SJCRH30 (cell line): ENCODE results near the gene CAMTA1. TPM values are rescaled to one million over a fixed set of nuclear protein-coding genes. Genes with fewer than 3 reads are reported as not detected.
"Not testable (repeated sequence)": the region's sequence is repeated elsewhere in the genome, so short reads cannot be mapped to it uniquely, and the experiment has no call there.

ENCODE experiments used
- DNase-seq, 2 experiments: peaks; one replicate each; pipeline ENCODE4 v3.0.0-alpha.2; 2015 to 2020
- H3K27ac ChIP-seq: fragments of 250-450 bp; sonication (Bioruptor Pico); 2 replicates; pipeline ENCODE4 v1.5.1; 2020; ENCODE audit warnings: mild to moderate bottlenecking, moderate library complexity
- H3K27me3 ChIP-seq: fragments of 250-450 bp; sonication (Bioruptor Pico); 2 replicates; pipeline ENCODE4 v1.5.1; 2020; ENCODE audit warnings: mild to moderate bottlenecking, moderate library complexity
- H3K36me3 ChIP-seq: fragments of 250-450 bp; sonication (Bioruptor Pico); 2 replicates; pipeline ENCODE4 v1.5.1; 2020; ENCODE audit warnings: mild to moderate bottlenecking, moderate library complexity
- H3K4me1 ChIP-seq: fragments of 250-450 bp; sonication (Bioruptor Pico); 2 replicates; pipeline ENCODE4 v1.5.1; 2020; ENCODE audit warnings: mild to moderate bottlenecking, moderate library complexity
- H3K4me3 ChIP-seq: fragments of 250-450 bp; sonication (Bioruptor Pico); 2 replicates; pipeline ENCODE4 v1.5.1; 2020; ENCODE audit warnings: mild to moderate bottlenecking, moderate library complexity
- H3K9me3 ChIP-seq: fragments of 250-450 bp; sonication (Bioruptor Pico); replicated peaks from 2 replicates; pipeline ENCODE4 v1.5.1; 2020; ENCODE audit warnings: mild to moderate bottlenecking, moderate library complexity
- total RNA-seq: library from RNA; depleted of rRNA; stranded (reverse); fragments of >200 nt; shearing (Covaris generic); gene quantifications from 2 replicates; pipeline ENCODE4 v1.2.3, GENCODE V29; 2014

CAMTA1 gene
- total RNA-seq, 1 experiment from 2014 or later = 153 TPM

DNA sequence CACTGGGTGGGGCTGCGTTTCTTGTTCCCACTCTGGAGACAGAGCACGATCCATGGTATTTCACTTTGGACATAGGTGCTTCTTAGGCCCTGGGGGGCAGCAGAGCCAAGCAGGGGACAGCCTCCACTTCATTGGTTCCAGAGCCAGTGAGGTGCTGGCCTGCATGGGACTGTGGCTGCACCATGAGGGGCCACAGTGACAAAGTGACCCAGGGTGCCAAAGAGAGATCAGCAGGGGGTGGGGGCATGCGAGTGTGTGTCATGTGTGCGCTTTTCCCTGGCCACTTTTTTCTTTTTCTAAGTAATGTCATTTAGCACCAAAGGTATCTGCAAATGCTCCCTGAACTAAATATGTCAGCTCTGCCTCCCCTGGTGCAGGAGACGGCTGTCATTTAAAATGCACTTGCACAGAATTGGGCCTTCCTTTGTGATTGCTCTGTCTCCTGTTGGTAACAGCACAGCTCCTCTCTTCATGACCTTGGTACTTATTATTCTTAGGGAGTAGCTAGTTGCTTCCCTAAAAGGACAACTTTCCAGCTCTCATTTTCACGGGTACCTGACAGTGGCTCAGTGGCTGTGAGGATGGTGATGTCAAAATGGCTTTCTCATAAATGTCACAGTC, 910.4 kb downstream of the CAMTA1 start:
- Histone ChIP-seq H3K9me3 (no peaks in the 10 kb centered on the region; the same call in 1 of the 2 replicates), H3K4me1 (no peaks in the 10 kb centered on the region), H3K27ac (no peak overlapping the region), H3K36me3 (no peaks in the 10 kb centered on the region), H3K27me3 (no peaks in the 10 kb centered on the region), H3K4me3 (no peak overlapping the region)
- no peak for DNase-seq

GRCh38 chr1:7698641-7699040, 913.4 kb downstream of the CAMTA1 start:
- no peaks in the 10 kb centered on the region for H3K36me3 ChIP-seq
- no peak for DNase-seq
- no peak overlapping the region for H3K27ac ChIP-seq
- H3K4me3 ChIP-seq = no peak overlapping the region
- no peaks in the 10 kb centered on the region for H3K9me3 ChIP-seq
- H3K27me3 ChIP-seq = peaks cover 4% of the 10 kb centered on the region; the same call in 1 of the 2 replicates
- no peaks in the 10 kb centered on the region for H3K4me1 ChIP-seq

DNA sequence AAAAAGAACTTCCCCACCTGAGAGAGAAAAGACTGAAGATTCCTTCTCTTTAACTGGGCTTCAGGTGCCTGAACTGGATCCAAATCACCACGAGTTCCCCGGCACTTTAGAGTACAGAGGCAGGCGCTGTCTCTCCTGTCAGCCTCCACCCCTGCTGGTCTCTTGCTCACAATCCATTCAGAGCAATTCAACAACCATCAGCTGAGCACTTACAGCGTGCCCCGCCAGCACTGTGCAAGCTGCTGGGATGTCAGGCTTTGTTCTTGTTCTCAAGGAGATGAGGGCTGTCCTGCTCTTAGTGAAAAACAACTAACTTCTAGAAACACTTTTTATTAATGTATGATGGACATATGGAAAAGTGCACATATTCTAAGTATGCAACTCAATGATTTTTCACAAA, 917.1 kb downstream of the CAMTA1 start:
- H3K4me3 ChIP-seq = no peak overlapping the region
- H3K36me3 ChIP-seq = no peaks in the 10 kb centered on the region
- DNase-seq = no peak
- H3K9me3 ChIP-seq = no peaks in the 10 kb centered on the region
- H3K4me1 ChIP-seq = no peaks in the 10 kb centered on the region
- no peak overlapping the region for H3K27ac ChIP-seq
- H3K27me3 ChIP-seq = peaks cover 4% of the 10 kb centered on the region; the same call in 1 of the 2 replicates

GRCh38 chr1:7703321-7704213, 918.3 kb downstream of the CAMTA1 start:
- Histone ChIP-seq H3K4me3 (no peak overlapping the region), H3K27ac (no peak overlapping the region), H3K4me1 (no peaks in the 10 kb centered on the region), H3K9me3 (no peaks in the 10 kb centered on the region), H3K27me3 (peaks cover 4% of the 10 kb centered on the region; the same call in 1 of the 2 replicates), H3K36me3 (no peaks in the 10 kb centered on the region)
- DNase-seq = no peak

- Histone ChIP-seq H3K27me3 (peaks cover 4% of the 10 kb centered on the region; the same call in 1 of the 2 replicates), H3K36me3 (no peaks in the 10 kb centered on the region), H3K4me3 (no peak overlapping the region), H3K4me1 (no peaks in the 10 kb centered on the region), H3K9me3 (no peaks in the 10 kb centered on the region), H3K27ac (no peak overlapping the region)
- DNase-seq = no peak
Measured at GRCh38 chr1:7704214-7705047, 919.2 kb downstream of the CAMTA1 start.

DNA sequence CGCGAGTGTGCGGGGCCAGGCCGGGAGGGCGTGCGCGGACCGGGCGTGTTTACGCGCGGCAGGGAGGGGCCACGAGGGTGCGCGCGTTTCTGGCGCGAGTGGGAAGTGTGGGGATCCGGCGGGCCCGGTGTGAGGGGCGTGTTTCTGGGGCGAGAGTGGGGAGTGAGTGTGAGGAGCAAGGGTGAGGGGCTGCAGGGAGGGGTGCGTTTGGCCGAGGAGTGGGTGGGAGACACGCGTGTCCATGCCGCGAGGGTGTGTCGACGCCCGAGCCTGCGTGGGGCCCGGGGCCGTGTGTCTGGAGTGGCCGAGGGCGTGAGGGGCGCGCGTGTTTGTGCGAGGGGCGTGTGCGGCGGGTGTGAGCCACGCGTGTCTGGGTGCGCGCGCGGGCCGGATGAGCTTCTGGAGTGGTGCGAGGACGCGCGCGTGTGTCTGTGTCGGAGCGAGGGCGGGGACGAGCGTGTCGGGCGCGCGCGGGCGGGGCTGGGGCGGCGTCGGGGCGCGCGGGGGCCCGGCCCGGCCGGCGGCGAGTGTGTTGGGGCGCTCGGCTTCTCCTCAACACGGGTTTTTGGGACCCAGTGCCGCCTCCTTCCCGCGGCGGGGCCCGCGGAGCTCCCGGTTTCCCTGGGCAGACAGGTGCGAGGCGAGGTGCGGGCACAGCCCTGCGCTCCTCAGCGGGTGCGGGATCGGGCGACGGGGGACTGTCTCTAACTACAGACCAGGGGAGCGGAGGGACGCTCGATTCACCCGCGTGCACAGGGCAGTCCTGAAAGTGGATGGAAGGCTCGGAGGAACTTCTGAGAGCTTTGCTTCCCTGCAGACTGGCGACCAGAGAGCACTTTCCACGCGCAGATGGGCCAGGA, 920.0 kb downstream of the CAMTA1 start:
- DNase-seq = no peak
- H3K36me3 ChIP-seq = no peaks in the 10 kb centered on the region
- peaks cover 4% of the 10 kb centered on the region; the same call in 1 of the 2 replicates for H3K27me3 ChIP-seq
- H3K9me3 ChIP-seq = no peaks in the 10 kb centered on the region
- H3K4me3 ChIP-seq = no peak overlapping the region
- no peak overlapping the region for H3K27ac ChIP-seq
- H3K4me1 ChIP-seq = no peaks in the 10 kb centered on the region

DNA sequence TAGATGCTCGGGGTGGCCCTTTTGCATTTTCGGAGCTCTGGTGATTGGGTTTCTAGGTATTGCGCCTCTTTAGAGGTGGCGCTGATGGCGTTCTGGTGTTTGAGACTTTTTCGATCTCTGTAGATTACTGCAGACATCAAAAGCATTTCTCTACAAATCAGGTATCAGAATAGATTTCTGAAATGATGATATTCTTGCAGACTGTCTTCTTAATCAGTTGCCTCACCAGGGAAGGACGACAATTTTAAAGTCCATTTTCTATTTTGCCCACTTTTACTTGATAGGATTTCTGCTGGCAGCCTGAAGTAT, 920.6 kb downstream of the CAMTA1 start:
- no peak overlapping the region for H3K27ac ChIP-seq
- no peak for DNase-seq
- no peaks in the 10 kb centered on the region for H3K9me3 ChIP-seq
- H3K27me3 ChIP-seq = peaks cover 2% of the 10 kb centered on the region; the same call in 1 of the 2 replicates
- no peak overlapping the region for H3K4me3 ChIP-seq
- no peaks in the 10 kb centered on the region for H3K4me1 ChIP-seq
- no peaks in the 10 kb centered on the region for H3K36me3 ChIP-seq

DNA sequence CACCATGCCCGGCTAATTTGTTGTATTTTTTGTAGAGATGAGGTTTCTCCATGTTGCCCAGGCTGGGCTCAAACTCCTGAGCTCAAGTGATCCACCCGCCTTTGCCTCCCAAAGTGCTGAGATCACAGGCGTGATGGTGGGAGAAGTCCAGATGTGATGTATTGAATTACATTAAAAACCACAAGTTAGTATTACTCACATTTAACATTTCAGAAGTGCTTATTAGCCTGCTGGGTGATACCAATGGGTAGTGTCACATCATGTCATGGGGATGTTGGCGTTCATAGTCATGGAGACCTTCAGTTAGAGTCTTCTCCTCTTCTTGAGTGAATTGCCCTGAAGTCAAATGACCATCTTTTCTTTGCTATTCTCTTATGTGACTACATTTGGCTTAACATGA, 922.3 kb downstream of the CAMTA1 start:
- Histone ChIP-seq H3K27ac (no peak overlapping the region), H3K27me3 (no peaks in the 10 kb centered on the region), H3K9me3 (no peaks in the 10 kb centered on the region), H3K4me1 (no peaks in the 10 kb centered on the region), H3K36me3 (no peaks in the 10 kb centered on the region), H3K4me3 (no peak overlapping the region)
- no peak for DNase-seq

- not testable (repeated sequence) for H3K4me1 ChIP-seq, H3K4me3 ChIP-seq, H3K27ac ChIP-seq, DNase-seq, H3K9me3 ChIP-seq, H3K27me3 ChIP-seq, H3K36me3 ChIP-seq
Measured at GRCh38 chr1:7708065-7708464, 922.8 kb downstream of the CAMTA1 start.

GRCh38 chr1:7710859-7711258, 925.6 kb downstream of the CAMTA1 start:
- no peak for DNase-seq
- Histone ChIP-seq H3K4me3 (no peak overlapping the region), H3K4me1 (no peaks in the 10 kb centered on the region), H3K36me3 (no peaks in the 10 kb centered on the region), H3K27me3 (no peaks in the 10 kb centered on the region), H3K27ac (no peak overlapping the region), H3K9me3 (no peaks in the 10 kb centered on the region)

DNA sequence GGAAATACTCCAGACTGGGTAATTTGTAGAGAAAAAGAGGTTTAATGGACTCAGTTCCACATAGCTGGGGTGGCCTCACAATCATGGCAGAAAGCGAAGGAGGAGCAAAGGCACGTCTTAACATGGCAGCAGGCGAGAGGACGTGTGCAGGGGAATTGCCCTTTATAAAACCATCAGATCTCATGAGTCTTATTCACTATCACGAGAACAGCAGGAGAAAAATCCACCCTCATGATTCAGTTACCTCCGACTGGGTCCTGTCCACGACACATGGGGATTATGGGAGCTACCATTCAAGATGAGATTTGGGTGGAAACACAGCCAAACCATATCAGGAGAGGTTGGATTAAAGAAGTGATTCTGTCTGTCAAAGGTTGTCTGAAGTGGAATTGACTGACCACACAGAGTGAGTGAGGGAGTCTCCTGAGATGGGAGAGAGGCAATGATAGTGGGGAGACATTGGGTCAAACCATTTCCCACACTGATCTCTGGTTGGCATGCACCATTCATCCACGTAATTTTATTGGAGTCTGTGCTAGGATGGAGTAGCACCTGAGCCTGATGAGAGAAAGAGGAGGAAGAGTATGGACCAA, 927.6 kb downstream of the CAMTA1 start:
- no peaks in the 10 kb centered on the region for H3K4me1 ChIP-seq
- no peak overlapping the region for H3K4me3 ChIP-seq
- H3K36me3 ChIP-seq = no peaks in the 10 kb centered on the region
- DNase-seq = no peak
- H3K27me3 ChIP-seq = peaks cover 11% of the 10 kb centered on the region; the same call in 1 of the 2 replicates
- H3K27ac ChIP-seq = no peak overlapping the region
- no peaks in the 10 kb centered on the region for H3K9me3 ChIP-seq

GRCh38 chr1:7716506-7716905, 931.3 kb downstream of the CAMTA1 start:
- no peaks in the 10 kb centered on the region for H3K9me3 ChIP-seq
- peaks cover 29% of the 10 kb centered on the region for H3K27me3 ChIP-seq
- H3K4me1 ChIP-seq = no peaks in the 10 kb centered on the region
- H3K4me3 ChIP-seq = no peak overlapping the region
- H3K27ac ChIP-seq = no peak overlapping the region
- DNase-seq = no peak
- no peaks in the 10 kb centered on the region for H3K36me3 ChIP-seq

- Histone ChIP-seq H3K27me3 (peaks cover 40% of the 10 kb centered on the region), H3K27ac (no peak overlapping the region), H3K36me3 (no peaks in the 10 kb centered on the region), H3K9me3 (no peaks in the 10 kb centered on the region), H3K4me1 (no peaks in the 10 kb centered on the region), H3K4me3 (no peak overlapping the region)
- DNase-seq = no peak
Measured at GRCh38 chr1:7717748-7718368, 932.6 kb downstream of the CAMTA1 start.
